ENCODE measurements around the gene ISX. TPM values are rescaled to one million over a fixed set of nuclear protein-coding genes. Genes with fewer than 3 reads are reported as not detected.
A peak's percentile ranks its signal among the peaks of the same experiment; 100 is the strongest.
"Not testable (repeated sequence)": the region's sequence is repeated elsewhere in the genome, so short reads cannot be mapped to it uniquely, and the experiment has no call there.

ISX gene
- total RNA-seq, 4 donors from 2014 or later = not detected

GRCh38 chr22:35022291-35022690, 43.7 kb upstream of the ISX start:
- Histone ChIP-seq H3K27me3 (peaks cover 0 to 49% (median 0%) of the 10 kb centered on the region in 4 donors), H3K4me1 (peaks cover 0 to 22% (median 0%) of the 10 kb centered on the region in 3 donors), H3K4me3 (no peak overlapping the region), H3K36me3 (no peaks in the 10 kb centered on the region), H3K9me3 (no peaks in the 10 kb centered on the region), H3K27ac (no peak overlapping the region)
- intact Hi-C loops (cut with DNase I) = loop anchor here (5.0 kb wide), 1 partner anchor 610 kb away; no protein-coding TSS in a partner anchor
- no peak for DNase-seq
- TF ChIP-seq POLR2A (IDR thresholded peaks at IDR 0.05) (no peak), CTCF (IDR thresholded peaks at IDR 0.05) (no peak)
- 77 to 90% methylated on average over 5 of the region's 5 CpGs for WGBS, 2 donors

DNA sequence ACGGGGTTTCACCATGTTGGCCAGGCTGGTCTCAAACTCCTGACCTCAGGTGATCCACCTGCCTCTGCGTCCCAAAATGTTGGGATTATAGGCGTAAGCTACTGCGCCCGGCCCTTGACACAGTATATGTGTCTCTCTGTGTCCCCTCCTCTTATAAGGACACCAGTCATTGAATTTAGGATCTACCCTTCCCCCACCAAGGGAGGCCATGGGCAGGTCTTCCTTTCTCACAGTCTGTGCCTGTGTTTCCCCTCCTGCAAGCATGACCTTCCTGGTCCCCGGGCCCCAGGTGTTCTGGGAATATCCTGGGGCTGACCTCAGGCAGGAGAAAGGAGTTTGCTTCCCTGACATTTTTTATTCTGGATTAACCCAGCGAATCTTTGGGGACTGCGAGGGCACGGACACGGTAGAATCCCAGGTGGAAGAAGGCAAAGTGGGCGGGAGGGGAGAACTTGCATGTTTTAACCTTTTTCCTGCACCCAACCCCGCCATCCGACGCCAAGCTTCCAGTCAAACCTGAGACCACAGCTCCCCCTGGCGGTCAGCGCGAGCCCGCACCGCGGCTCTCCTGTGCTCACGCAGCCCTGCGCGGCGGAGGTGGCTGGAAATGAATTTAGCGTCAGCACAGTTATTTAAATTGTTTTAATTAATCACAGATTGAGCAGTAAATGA, 42.1 kb upstream of the ISX start:
- 19 to 20% methylated on average over 10 to 20 of the region's 25 CpGs for WGBS, 2 donors
- Histone ChIP-seq H3K4me3 (no peak overlapping the region), H3K27ac (no peak overlapping the region), H3K36me3 (no peaks in the 10 kb centered on the region), H3K27me3 (peaks cover 0 to 49% (median 0%) of the 10 kb centered on the region in 4 donors), H3K4me1 (peaks cover 0 to 22% (median 0%) of the 10 kb centered on the region in 3 donors), H3K9me3 (no peaks in the 10 kb centered on the region)
- DNase-seq = no peak
- no peak for TF ChIP-seq POLR2A (IDR thresholded peaks at IDR 0.05)
- peak; percentile 53 to 94 (median 87) for TF ChIP-seq CTCF (IDR thresholded peaks at IDR 0.05)
- intact Hi-C loops (cut with DNase I) = loop anchor here (5.0 kb wide), 1 partner anchor 612 kb away; no protein-coding TSS in a partner anchor

DNA sequence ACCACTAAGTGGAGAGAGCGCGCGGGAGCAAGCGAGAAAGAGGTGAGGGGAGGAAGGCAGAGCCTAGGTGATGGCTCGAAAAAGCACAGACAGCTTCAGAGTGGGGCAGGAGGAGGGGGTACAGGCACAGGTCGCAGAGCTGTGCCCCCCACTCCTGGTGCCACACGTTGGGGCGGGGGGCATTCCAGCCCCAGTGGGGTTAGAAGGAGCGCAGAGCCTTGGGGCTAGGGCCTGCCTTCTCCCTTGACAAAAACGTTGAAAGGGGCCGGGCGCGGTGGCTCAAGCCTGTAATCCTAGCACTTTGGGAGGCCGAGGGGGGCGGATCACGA, 41.6 kb upstream of the ISX start:
- peaks cover 0 to 49% (median 0%) of the 10 kb centered on the region in 4 donors for H3K27me3 ChIP-seq
- H3K4me1 ChIP-seq = peaks cover 0 to 22% (median 0%) of the 10 kb centered on the region in 3 donors
- peak in 1 of 6 experiments; percentile 13 for TF ChIP-seq CTCF (IDR thresholded peaks at IDR 0.05)
- TF ChIP-seq POLR2A (IDR thresholded peaks at IDR 0.05) = no peak
- 24 to 41% methylated on average over 9 to 12 of the region's 16 CpGs for WGBS, 2 donors
- DNase-seq = no peak
- H3K36me3 ChIP-seq = no peaks in the 10 kb centered on the region
- no peak overlapping the region for H3K27ac ChIP-seq
- no peaks in the 10 kb centered on the region for H3K9me3 ChIP-seq
- intact Hi-C loops (cut with DNase I) = loop anchor here (5.0 kb wide), 1 partner anchor 612 kb away; no protein-coding TSS in a partner anchor
- no peak overlapping the region for H3K4me3 ChIP-seq

GRCh38 chr22:35030112-35030511, 35.8 kb upstream of the ISX start:
- peaks cover 0 to 25% (median 0%) of the 10 kb centered on the region in 4 donors for H3K27me3 ChIP-seq
- H3K36me3 ChIP-seq; H3K4me1 ChIP-seq; DNase-seq; H3K9me3 ChIP-seq; H3K4me3 ChIP-seq; intact Hi-C loops (cut with DNase I); H3K27ac ChIP-seq: not testable (repeated sequence)
- no CpG with 5 or more reads among the region's 5 CpGs for WGBS, 2 donors

DNA sequence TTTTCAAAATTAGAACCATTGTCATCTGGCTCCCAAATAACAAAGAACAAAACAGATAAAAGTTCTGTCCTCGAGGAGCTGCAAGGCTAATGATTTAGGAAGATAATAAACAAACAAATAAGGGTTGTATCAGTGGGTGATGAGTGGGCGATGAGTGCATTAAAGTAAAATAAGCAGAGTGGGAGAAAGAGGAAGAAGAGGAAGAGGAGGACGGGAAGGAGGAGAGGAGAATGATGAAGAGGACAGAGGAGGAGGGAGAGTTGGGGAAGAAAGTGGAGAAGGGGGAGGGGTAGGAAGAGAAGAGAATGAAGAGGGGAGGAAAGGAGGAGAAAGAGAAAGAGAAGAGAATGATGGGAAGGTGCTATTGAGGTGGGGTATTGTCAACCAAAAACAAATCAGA, 33.4 kb upstream of the ISX start:
- H3K9me3 ChIP-seq = no peaks in the 10 kb centered on the region
- H3K36me3 ChIP-seq = no peaks in the 10 kb centered on the region
- peaks cover 0 to 16% (median 0%) of the 10 kb centered on the region in 4 donors for H3K27me3 ChIP-seq
- no peak overlapping the region for H3K4me3 ChIP-seq
- no peak for DNase-seq
- H3K4me1 ChIP-seq = no peaks in the 10 kb centered on the region
- 47 to 55% methylated on average over 3 of the region's 3 CpGs for WGBS, 2 donors
- intact Hi-C loops (cut with DNase I) = no loop called here
- no peak overlapping the region for H3K27ac ChIP-seq
- TF ChIP-seq POLR2A (IDR thresholded peaks at IDR 0.05) (no peak), CTCF (IDR thresholded peaks at IDR 0.05) (no peak)
